ENCODE data around the gene LAMA3. TPM values are rescaled to one million over a fixed set of nuclear protein-coding genes. Genes with fewer than 3 reads are reported as not detected.
A peak's percentile ranks its signal among the peaks of the same experiment; 100 is the strongest.

The LAMA3 gene
- total RNA-seq, 3 donors from 2014 or later = 0.08 to 0.20 (median 0.11) TPM

DNA sequence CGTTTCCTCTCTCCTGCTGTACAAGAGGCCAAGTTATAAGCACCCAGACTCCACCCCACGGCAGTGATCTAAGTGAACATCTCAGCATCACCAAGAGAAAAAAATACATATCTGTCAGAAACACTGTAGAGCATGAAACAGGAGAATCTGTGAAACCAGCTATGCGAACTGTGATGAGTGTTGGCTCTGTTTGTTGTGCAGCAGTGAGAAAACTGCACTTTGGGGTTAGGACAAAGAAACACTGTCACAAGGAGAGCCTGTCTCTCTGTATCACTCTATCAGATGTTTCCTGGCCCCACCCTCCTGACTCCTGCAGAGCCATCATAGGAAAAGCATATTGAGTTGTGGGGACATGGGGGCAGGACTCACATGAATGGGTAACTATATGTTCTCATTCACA, 87.1 kb downstream of the LAMA3 start:
- ATAC-seq (no peak), DNase-seq (no peak)
- Mint-ChIP-seq H3K4me3 (no peak overlapping the region), H3K27me3 (ENCODE audit: low read depth) (no peaks in the 10 kb centered on the region), H3K36me3 (ENCODE audit: insufficient read depth) (no peaks in the 10 kb centered on the region), H3K9me3 (no peaks in the 10 kb centered on the region), H3K4me1 (ENCODE audit: low read depth) (no peaks in the 10 kb centered on the region)

DNA sequence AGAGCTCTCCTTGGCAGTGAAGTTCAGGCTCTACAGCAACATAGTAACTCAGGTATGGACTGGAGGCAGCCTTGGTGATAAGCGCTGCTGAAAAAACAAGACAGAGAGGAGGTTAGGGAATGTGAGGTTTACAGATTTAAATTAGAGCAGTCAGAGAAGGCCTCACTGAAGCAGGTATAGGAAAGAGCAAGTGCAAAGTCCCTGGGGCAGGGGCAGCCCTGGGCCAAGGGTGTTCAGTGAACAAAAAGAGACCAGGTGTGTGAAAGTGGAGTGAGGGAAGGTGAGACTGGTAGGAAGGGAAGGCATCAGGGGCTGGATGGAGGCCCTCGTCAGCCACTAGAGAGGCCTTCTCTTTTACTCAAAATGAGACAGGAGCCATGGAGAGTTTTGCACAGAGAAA, 89.6 kb downstream of the LAMA3 start:
- no peaks in the 10 kb centered on the region for H3K9me3 Mint-ChIP-seq
- no peaks in the 10 kb centered on the region for H3K36me3 Mint-ChIP-seq (ENCODE audit: insufficient read depth)
- no peaks in the 10 kb centered on the region for H3K4me1 Mint-ChIP-seq (ENCODE audit: low read depth)
- no peak overlapping the region for H3K4me3 Mint-ChIP-seq
- DNase-seq (no peak), ATAC-seq (no peak)
- H3K27me3 Mint-ChIP-seq (ENCODE audit: low read depth) = peaks cover 7% of the 10 kb centered on the region

DNA sequence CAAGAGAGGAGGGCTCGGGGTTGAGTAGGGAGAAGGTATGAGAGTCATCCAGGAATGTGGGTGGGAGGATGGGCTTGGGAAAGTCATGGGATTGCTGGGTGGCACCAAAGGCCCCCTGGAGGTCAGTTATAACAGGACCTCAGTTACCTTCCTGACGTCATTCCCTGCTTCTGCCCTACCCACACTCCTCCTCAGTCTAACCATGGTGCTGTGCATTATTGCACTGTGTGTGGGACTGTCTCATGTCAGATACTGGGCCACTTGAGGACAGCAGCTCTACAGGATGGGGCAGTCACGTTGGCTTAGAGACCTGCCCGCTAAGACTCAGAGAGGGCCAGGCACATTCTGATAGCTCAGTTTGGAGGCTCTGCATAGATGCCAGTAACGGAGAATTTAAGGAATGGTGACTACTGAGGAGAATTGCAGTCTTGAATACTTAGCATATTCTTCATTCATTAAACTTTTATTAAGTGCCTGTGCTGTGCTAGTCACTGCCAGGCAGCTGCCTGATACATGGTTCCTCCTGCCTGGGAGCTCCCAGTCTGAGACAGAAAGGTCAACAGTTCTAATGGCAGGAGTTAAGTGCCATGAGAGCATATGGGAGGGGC, 90.5 kb downstream of the LAMA3 start:
- H3K4me1 Mint-ChIP-seq (ENCODE audit: low read depth) = no peaks in the 10 kb centered on the region
- no peaks in the 10 kb centered on the region for H3K9me3 Mint-ChIP-seq
- H3K27me3 Mint-ChIP-seq (ENCODE audit: low read depth) = peaks cover 7% of the 10 kb centered on the region
- no peak overlapping the region for H3K4me3 Mint-ChIP-seq
- no peaks in the 10 kb centered on the region for H3K36me3 Mint-ChIP-seq (ENCODE audit: insufficient read depth)
- no peak for ATAC-seq
- DNase-seq = no peak

DNA sequence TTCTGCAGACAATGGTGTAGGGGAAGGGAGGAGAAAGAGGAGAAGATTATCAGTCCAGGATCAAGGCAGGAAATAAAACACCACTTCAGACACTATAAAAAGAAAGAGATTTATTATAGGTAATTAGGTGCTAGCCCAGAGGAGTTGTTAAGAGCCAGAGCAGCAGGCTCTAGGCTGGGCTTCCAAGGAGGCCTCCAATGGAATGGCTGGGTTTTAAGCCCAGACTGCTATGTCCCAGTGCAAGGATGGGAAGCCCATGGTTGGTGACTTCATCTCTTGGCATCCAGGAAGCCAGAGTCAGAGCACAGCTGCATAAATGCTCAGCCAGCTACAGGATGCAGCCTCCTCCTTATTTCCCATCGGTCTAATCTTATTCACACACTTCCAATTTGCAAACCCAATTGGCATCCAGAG, 95.6 kb downstream of the LAMA3 start:
- ATAC-seq (no peak), DNase-seq (no peak)
- Mint-ChIP-seq H3K4me3 (no peak overlapping the region), H3K36me3 (ENCODE audit: insufficient read depth) (no peaks in the 10 kb centered on the region), H3K27me3 (ENCODE audit: low read depth) (peaks cover 7% of the 10 kb centered on the region), H3K4me1 (ENCODE audit: low read depth) (peaks cover 3% of the 10 kb centered on the region), H3K9me3 (peaks cover 14% of the 10 kb centered on the region)

DNA sequence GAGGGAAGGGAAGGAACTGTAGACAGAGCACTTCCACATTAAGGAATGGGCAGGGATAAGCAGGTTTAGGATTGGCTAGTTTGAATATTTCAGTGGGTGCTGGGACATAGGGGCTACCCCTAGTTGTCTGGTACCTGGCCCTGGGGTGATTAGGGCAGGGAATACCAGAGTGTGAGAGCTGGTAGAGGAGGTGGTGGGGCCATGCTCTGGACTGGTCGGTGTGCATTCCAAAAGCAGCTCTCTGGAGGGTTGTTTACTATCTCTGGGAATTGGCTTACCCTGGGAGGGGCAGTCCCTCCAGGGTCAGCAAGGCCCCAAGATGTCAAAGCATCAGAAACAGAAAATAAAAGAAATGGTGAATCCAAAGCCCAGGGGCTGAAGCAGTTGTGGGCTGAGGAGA, 103.8 kb downstream of the LAMA3 start:
- ATAC-seq (no peak), DNase-seq (no peak)
- Mint-ChIP-seq H3K36me3 (ENCODE audit: insufficient read depth) (no peaks in the 10 kb centered on the region), H3K4me3 (no peak overlapping the region), H3K4me1 (ENCODE audit: low read depth) (no peaks in the 10 kb centered on the region), H3K27me3 (ENCODE audit: low read depth) (no peaks in the 10 kb centered on the region), H3K9me3 (peaks cover 3% of the 10 kb centered on the region)

DNA sequence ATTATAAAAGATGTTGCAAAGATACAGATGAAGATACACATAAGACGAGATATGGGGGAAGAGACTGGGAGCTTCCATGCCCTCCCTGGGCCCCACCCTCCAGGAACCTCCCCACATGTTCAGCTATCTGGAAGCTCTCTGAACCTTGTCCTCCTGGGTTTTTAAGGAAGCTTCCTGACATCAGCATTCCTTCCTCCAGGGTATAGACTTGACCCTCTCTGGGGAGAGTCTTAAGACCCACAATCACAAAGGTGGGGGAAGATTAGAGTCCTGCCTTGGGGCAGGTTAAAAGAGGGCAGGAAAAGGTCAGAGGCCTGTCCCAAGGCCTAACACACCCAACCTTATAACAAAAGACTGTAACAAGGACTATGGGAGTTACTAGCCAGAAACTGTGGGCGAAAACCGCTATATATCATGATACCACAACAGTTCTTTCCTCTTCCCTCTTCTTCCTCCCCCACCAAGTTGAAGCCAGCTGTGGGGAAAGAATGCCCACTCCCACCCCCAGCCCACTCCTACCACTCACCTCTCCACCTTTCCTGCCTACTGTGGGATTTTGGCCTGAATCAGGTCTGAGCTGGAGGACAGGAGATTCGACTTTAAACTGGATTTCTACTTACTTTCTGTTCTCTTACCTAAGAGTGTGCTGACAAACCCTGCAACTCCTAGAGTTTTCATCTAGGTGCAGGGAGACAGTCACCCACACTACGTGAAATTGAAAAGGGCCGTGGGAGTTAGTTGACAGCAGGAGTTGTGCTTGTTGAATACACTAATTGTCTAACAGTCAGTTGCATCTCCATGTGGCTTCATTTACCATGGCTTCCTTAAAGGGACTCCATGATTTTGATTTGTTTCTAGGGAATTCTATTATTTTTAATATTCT, 105.0 kb downstream of the LAMA3 start:
- no peak for DNase-seq
- H3K4me1 Mint-ChIP-seq (ENCODE audit: low read depth) = no peaks in the 10 kb centered on the region
- no peak overlapping the region for H3K4me3 Mint-ChIP-seq
- no peak for ATAC-seq
- H3K36me3 Mint-ChIP-seq (ENCODE audit: insufficient read depth) = no peaks in the 10 kb centered on the region
- H3K9me3 Mint-ChIP-seq = no peaks in the 10 kb centered on the region
- no peaks in the 10 kb centered on the region for H3K27me3 Mint-ChIP-seq (ENCODE audit: low read depth)

DNA sequence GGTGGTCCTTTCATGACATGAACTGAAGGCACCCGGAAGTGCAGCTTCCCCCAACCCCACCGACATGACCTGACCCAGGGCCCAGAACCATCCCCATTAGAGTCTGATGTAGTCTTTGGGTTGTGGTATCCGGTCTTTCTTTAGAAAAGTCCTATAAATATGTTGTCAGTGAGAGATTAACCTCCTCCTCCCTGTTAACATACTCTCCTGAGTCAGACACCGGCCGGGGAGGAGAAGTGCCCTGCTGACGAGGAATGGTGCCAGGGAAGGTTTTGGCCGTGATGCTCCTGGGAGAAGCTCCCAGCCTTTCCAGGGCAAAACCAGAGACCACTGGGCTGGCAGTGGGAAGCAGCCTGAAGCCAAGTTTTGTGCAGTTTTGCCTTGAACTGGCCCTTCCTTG, 109.0 kb downstream of the LAMA3 start:
- Mint-ChIP-seq H3K9me3 (no peaks in the 10 kb centered on the region), H3K4me1 (ENCODE audit: low read depth) (no peaks in the 10 kb centered on the region), H3K4me3 (no peak overlapping the region), H3K36me3 (ENCODE audit: insufficient read depth) (no peaks in the 10 kb centered on the region), H3K27me3 (ENCODE audit: low read depth) (peaks cover 2% of the 10 kb centered on the region)
- no peak for ATAC-seq
- no peak for DNase-seq

DNA sequence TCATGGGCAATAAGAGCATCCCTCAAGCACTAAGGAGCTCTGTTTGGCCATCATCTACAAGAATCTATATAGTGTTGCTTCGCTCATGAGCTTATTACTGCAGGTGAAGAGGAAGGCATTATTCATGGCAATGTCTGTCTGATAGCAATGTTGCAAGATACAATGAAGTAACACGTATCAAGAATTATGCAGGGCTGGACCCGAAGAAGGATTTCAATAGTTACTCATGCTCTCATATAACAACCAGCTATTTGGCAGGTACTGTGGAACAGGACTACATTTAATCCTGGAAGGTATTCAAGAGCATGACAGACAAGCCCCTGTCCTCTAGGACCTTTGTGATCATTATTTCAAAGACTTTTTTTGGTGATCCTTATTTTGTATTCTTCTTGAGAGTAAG, 109.6 kb downstream of the LAMA3 start:
- Mint-ChIP-seq H3K4me1 (ENCODE audit: low read depth) (no peaks in the 10 kb centered on the region), H3K4me3 (no peak overlapping the region), H3K36me3 (ENCODE audit: insufficient read depth) (no peaks in the 10 kb centered on the region), H3K9me3 (no peaks in the 10 kb centered on the region), H3K27me3 (ENCODE audit: low read depth) (peaks cover 2% of the 10 kb centered on the region)
- ATAC-seq = no peak
- DNase-seq = no peak

DNA sequence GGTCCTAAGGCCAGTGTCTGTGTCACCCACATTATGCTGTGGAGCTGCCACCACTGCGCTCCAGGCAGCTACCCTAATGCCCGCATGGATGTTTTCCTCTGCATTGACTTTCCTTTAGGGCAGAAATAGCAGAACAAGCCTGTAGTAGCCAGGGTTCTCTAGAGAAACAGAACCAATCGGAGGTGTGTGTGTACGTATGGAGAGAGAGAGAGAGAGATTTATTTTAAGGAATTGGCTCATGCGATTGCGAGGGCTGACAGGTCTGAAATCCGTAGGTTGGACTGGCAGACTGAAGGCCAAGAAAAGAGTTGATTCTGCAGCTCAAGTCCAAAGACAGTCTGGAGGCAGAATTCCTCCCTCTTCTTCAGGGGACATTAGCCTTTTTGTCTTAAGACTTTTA, 110.3 kb downstream of the LAMA3 start:
- Mint-ChIP-seq H3K27me3 (ENCODE audit: low read depth) (peaks cover 2% of the 10 kb centered on the region), H3K9me3 (no peaks in the 10 kb centered on the region), H3K4me3 (no peak overlapping the region), H3K36me3 (ENCODE audit: insufficient read depth) (no peaks in the 10 kb centered on the region), H3K4me1 (ENCODE audit: low read depth) (no peaks in the 10 kb centered on the region)
- no peak for DNase-seq
- no peak for ATAC-seq

DNA sequence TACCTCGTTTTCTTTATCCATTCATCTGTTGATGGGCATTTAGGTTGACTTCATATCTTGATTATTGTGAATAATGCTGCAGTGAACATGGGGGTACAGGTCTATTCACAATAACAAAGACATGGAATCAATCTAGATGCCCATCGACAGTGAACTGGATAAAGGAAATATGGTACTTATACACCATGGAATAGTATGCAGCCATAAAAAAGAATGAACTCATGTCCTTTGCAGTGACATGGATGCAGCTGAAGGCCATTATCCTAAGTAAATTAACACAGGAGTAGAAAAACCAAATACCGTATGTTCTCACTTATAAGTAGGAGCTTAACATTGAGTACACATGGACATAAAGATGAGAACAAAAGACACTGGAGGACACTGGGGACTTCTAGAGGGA, 111.6 kb downstream of the LAMA3 start:
- ATAC-seq = no peak
- no peaks in the 10 kb centered on the region for H3K9me3 Mint-ChIP-seq

DNA sequence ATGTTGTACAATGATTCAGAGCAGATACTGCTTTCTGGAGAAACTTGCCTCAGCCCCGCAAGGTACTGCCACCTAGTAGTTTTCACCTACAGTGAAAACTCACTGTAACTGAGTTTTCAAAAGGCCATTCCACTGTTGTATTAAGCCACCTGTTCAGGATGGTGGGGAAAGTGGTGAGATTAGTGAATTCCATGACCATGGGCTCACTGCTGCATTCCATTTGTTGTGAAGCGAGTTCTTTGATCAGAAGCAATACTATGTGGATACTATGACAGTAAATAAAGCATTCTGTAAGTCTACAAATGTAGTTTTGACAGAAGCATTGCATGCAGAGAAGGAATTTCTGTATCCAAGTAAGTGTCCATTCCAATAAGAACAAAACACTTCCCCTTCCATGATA, 113.6 kb downstream of the LAMA3 start:
- Mint-ChIP-seq H3K36me3 (ENCODE audit: insufficient read depth) (no peaks in the 10 kb centered on the region), H3K27me3 (ENCODE audit: low read depth) (peaks cover 3% of the 10 kb centered on the region), H3K4me3 (no peak overlapping the region), H3K9me3 (no peaks in the 10 kb centered on the region), H3K4me1 (ENCODE audit: low read depth) (no peaks in the 10 kb centered on the region)
- DNase-seq (no peak), ATAC-seq (no peak)

More for the DNA sequence above, 111.6 kb downstream of the LAMA3 start:
- no peak for DNase-seq
- no peaks in the 10 kb centered on the region for H3K36me3 Mint-ChIP-seq (ENCODE audit: insufficient read depth)
- H3K27me3 Mint-ChIP-seq (ENCODE audit: low read depth) = peaks cover 3% of the 10 kb centered on the region
- H3K4me3 Mint-ChIP-seq = no peak overlapping the region
- H3K4me1 Mint-ChIP-seq (ENCODE audit: low read depth) = no peaks in the 10 kb centered on the region

DNA sequence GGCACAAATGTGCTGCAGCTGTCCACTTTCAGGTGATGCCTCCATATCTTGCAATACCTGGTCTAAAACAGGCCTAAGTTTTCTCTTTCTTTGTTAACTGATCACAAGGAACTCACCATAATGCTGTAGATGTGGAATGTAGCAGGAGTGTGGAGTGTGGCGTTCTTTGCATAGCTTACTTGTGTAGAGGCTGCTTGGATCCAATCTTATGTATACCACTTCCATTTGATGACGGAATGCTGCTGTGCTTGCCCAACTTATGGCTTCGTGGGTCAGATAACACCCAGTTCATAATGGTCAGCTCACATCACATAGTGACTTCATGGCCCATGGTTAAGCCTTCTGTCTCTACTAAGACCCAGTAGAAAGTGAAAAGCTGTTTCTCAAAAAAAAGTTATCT, 114.5 kb downstream of the LAMA3 start:
- no peaks in the 10 kb centered on the region for H3K36me3 Mint-ChIP-seq (ENCODE audit: insufficient read depth)

DNA sequence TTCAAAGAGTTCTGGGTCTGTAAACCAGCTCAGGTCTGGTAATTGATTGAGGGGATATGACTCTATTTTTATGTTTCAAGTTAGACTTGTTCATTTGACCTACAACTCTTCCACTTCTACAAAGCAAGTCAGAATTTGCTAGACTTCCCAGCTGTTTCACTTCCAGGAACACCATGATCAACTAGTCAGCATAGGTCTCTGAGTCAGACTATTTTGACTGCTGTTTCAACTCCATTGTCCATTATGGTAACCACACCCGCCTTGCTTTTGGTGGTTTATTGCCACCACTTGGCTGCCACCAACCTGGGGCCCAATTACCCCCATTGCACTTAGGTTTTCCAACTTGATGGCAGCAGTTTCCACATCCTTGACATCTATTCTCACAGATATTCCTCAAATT, 116.6 kb downstream of the LAMA3 start:
- no peaks in the 10 kb centered on the region for H3K36me3 Mint-ChIP-seq (ENCODE audit: insufficient read depth)
- peaks cover 1% of the 10 kb centered on the region for H3K27me3 Mint-ChIP-seq (ENCODE audit: low read depth)
- H3K9me3 Mint-ChIP-seq = no peaks in the 10 kb centered on the region
- peaks cover 11% of the 10 kb centered on the region for H3K4me1 Mint-ChIP-seq (ENCODE audit: low read depth)
- no peak for DNase-seq
- H3K4me3 Mint-ChIP-seq = no peak overlapping the region
- ATAC-seq = no peak

More for the DNA sequence above, 114.5 kb downstream of the LAMA3 start:
- Mint-ChIP-seq H3K9me3 (no peaks in the 10 kb centered on the region), H3K4me3 (no peak overlapping the region), H3K27me3 (ENCODE audit: low read depth) (peaks cover 3% of the 10 kb centered on the region), H3K4me1 (ENCODE audit: low read depth) (no peaks in the 10 kb centered on the region)
- ATAC-seq (no peak), DNase-seq (no peak)

DNA sequence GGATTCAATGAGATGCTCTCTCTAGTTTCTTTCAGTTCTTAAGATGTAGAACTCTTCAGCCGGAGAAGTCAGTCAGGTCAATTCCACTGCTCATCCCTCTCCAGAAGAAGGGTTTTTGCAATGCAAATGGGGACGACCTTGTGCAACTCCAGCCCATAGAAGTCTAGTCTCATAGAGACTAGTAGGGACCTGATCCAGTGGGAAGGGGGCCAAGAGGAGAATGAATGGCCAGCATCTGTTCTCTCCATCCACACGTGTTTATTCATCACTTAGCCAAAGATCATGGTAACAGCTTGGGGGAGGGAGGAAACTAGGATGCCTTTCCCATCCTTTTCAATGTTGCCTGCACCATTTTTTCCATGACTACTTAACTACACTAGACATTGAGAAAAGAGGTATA, 120.2 kb downstream of the LAMA3 start:
- Mint-ChIP-seq H3K36me3 (ENCODE audit: insufficient read depth) (no peaks in the 10 kb centered on the region), H3K4me1 (ENCODE audit: low read depth) (peaks cover 15% of the 10 kb centered on the region), H3K27me3 (ENCODE audit: low read depth) (peaks cover 1% of the 10 kb centered on the region), H3K4me3 (no peak overlapping the region), H3K9me3 (no peaks in the 10 kb centered on the region)
- ATAC-seq (no peak), DNase-seq (no peak)

DNA sequence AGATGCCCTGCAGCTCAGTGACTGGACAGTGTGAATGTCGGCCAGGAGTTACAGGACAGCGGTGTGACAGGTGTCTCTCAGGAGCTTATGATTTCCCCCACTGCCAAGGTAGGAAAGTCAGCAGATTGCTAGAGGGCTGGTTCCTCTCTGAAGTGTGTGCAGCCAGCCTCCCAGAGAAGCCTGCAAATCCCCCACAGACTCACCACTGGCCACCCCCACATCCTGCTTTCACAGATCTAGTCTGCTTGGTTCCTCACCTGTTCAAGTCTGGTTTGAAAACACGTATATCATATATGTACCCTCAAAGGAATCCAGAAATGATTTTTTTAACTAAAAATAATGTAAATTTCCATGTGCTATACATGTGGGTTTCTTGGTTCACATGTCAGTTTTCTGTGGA, 121.1 kb downstream of the LAMA3 start:
- ATAC-seq (peak; percentile 70 to 77), DNase-seq (peak; percentile 12)
- Mint-ChIP-seq H3K4me3 (no peak overlapping the region), H3K4me1 (ENCODE audit: low read depth) (peaks cover 15% of the 10 kb centered on the region), H3K27me3 (ENCODE audit: low read depth) (no peaks in the 10 kb centered on the region), H3K9me3 (no peaks in the 10 kb centered on the region), H3K36me3 (ENCODE audit: insufficient read depth) (no peaks in the 10 kb centered on the region)

Measured in activated T-cell treated with anti-CD3 and anti-CD28 coated beads, Interleukin-2, amount 50 U/mL, for 4 hours (primary cell).